ENCODE measurements around the gene POFUT1. TPM values are rescaled to one million over a fixed set of nuclear protein-coding genes. Genes with fewer than 3 reads are reported as not detected.
"Not testable (repeated sequence)": the region's sequence is repeated elsewhere in the genome, so short reads cannot be mapped to it uniquely, and the experiment has no call there.

POFUT1 gene
- total and polyA plus RNA-seq, 12 donors = 9.7 to 32.9 (median 27.4) TPM

- intact Hi-C loops (cut with DNase I) = no loop called here
- peaks cover 0 to 19% (median 4%) of the 10 kb centered on the region in 9 donors for H3K4me1 ChIP-seq
- peak in 7 of 8 donors; percentile 19 to 67 (median 36) for ATAC-seq
Observed at GRCh38 chr20:32164984-32165735, 42.5 kb upstream of the POFUT1 start.

DNA sequence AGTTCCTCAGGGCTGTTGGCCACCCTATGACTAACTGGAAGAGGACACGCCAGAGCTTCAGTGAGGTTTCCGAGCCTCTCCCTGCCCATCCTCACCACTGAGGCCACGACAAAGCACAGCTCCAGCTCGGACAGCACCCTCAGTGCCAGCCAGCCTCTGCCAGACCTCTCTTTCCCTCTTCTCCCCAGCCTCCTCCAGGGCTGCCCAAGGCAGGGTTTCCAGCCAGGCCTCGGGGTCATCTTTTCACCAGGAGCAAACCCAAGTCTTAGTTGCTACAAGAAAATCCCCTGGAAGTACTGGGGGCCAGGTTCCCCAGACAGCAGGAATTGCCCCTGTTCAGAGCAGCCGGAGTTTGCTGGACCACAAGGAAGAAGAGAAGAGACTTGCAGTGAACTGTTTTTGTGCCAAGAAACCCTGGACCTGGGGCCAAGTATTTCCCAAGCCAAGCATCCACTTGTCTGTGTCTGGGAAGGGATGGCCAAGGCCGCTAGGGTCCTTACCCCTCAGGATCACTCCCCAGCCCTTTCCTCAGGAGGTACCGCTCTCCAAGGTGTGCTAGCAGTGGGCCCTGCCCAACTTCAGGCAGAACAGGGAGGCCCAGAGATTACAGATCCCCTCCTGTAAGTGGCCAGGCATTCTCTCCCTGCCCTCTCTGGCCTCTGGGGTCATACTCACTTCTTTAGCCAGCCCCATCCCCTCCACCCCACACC lies 41.7 kb upstream of the POFUT1 start:
- peak in 2 of 8 donors; percentile 17 to 19 for ATAC-seq

More at GRCh38 chr20:32164984-32165735, 42.5 kb upstream of the POFUT1 start:
- no peak for TF ChIP-seq CTCF (IDR thresholded peaks at IDR 0.05)
- peaks cover 0 to 77% (median 45%) of the 10 kb centered on the region in 9 donors for H3K36me3 ChIP-seq
- DNase-seq = peak in 1 of 2 donors; percentile 28
- H3K4me3 ChIP-seq = no peak overlapping the region
- H3K27ac ChIP-seq = peak overlapping the region in 1 of 10 donors; percentile 7
- no peaks in the 10 kb centered on the region for H3K9me3 ChIP-seq
- H3K27me3 ChIP-seq = no peaks in the 10 kb centered on the region
- WGBS, 2 donors = 65 to 66% methylated on average over 21 of the region's 21 CpGs

GRCh38 chr20:32167552-32167951 lies 40.1 kb upstream of the POFUT1 start:
- TF ChIP-seq CTCF (IDR thresholded peaks at IDR 0.05) = no peak
- peaks cover 0 to 19% (median 4%) of the 10 kb centered on the region in 9 donors for H3K4me1 ChIP-seq
- ATAC-seq (no peak), DNase-seq (no peak)
- no peak overlapping the region for H3K27ac ChIP-seq
- H3K9me3 ChIP-seq = no peaks in the 10 kb centered on the region
- H3K4me3 ChIP-seq = no peak overlapping the region
- 93 to 94% methylated on average over 4 of the region's 4 CpGs for WGBS, 2 donors
- no peaks in the 10 kb centered on the region for H3K27me3 ChIP-seq
- intact Hi-C loops (cut with DNase I) = no loop called here
- H3K36me3 ChIP-seq = peaks cover 0 to 53% (median 25%) of the 10 kb centered on the region in 9 donors

More for the DNA sequence above, 41.7 kb upstream of the POFUT1 start:
- whole genome bisulfite sequencing, 2 donors = 78 to 81% methylated on average over 8 of the region's 8 CpGs
- H3K9me3 ChIP-seq = no peaks in the 10 kb centered on the region
- DNase-seq = no peak
- intact Hi-C loops (cut with DNase I) = no loop called here
- peaks cover 0 to 68% (median 40%) of the 10 kb centered on the region in 9 donors for H3K36me3 ChIP-seq
- H3K4me1 ChIP-seq = peaks cover 0 to 19% (median 4%) of the 10 kb centered on the region in 9 donors
- H3K27me3 ChIP-seq = no peaks in the 10 kb centered on the region
- peak overlapping the region in 1 of 10 donors; percentile 7 for H3K27ac ChIP-seq
- no peak overlapping the region for H3K4me3 ChIP-seq
- no peak for TF ChIP-seq CTCF (IDR thresholded peaks at IDR 0.05)

DNA sequence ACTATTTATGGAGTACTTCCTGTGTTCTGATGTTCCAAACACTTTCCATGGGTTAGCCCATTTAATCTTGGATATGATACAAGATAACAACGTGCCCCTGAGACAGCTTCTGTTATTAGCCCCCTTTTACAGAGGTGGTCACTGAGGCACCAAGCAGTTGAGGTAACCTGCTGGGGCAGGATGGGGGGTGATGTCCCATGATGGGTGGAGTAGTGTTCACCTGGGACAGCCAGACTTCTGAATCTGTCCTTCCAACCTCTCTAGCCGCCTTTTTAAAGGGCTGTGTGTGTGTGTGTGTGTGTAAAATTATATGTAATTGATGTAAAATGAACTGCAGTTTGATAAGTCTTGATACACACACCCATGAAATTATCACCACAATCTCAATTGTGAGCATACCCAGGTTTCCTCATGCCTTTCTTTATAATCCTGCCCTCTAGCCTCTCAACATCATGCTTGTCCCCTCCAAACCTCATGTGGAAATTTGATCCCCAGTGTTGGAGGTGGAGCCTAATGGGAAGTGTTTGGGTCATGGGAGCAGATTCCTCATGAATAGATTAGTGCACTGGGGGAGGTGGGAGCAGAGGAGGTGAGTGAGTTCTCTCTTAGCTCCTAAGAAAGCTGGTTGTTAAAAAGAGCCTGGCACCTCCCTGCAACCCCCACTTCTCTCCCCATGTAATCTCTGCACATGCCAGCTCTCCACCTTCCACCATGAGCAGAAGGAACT lies 39.3 kb upstream of the POFUT1 start:
- H3K36me3 ChIP-seq = peaks cover 0 to 45% (median 17%) of the 10 kb centered on the region in 9 donors
- intact Hi-C loops (cut with DNase I) = no loop called here
- no peaks in the 10 kb centered on the region for H3K27me3 ChIP-seq
- no peaks in the 10 kb centered on the region for H3K9me3 ChIP-seq
- no peak for TF ChIP-seq CTCF (IDR thresholded peaks at IDR 0.05)
- WGBS, 2 donors = 60% methylated on average over 2 of the region's 2 CpGs
- peaks cover 0 to 19% (median 4%) of the 10 kb centered on the region in 9 donors for H3K4me1 ChIP-seq
- H3K4me3 ChIP-seq = no peak overlapping the region
- DNase-seq = no peak
- ATAC-seq = peak in 2 of 8 donors; percentile 18 to 21
- H3K27ac ChIP-seq = no peak overlapping the region

DNA sequence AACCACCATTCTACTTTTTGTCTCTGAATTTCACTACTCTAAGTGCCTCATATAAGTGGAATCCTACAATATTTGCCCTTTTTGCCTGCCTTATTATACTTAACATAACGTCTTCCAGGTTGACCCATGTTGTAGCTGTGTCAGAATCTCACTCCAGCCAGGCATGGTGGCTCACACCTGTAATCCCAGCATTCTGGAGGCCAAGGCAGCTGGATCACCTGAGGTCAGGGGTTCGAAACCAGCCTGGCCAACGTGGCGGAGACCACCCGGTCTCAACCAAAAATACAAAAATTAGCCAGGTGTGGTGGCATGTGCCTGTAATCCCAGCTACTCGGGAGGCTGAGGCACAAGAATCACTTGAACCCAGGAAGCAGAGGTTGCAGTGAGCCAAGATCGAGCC lies 30.0 kb upstream of the POFUT1 start:
- H3K4me1 ChIP-seq; H3K9me3 ChIP-seq; H3K27ac ChIP-seq; DNase-seq; H3K4me3 ChIP-seq; intact Hi-C loops (cut with DNase I); ATAC-seq; H3K27me3 ChIP-seq; H3K36me3 ChIP-seq: not testable (repeated sequence)
- WGBS, 2 donors = 95 to 96% methylated on average over 7 of the region's 7 CpGs

All from heart right ventricle (tissue), 16 donors.